A673 (cell line): ENCODE results near the gene PTPRQ. TPM values are rescaled to one million over a fixed set of nuclear protein-coding genes. Genes with fewer than 3 reads are reported as not detected.

Source experiments
- BruUV-seq: library from RNA; stranded (reverse); fragments of 400-500 nt; replicated peaks from 2 replicates; lab custom pipeline; 2021; lab: Mats Ljungman, UMichigan
- CTCF ChIA-PET: fragments of 300-600 bp; sonication (Branson Sonifier 250); formaldehyde crosslinking; loops from one replicate; lab custom pipeline; 2022; ENCODE audit warnings: antibody characterized with exemption; lab: Charles Lee
- POLR2A ChIA-PET: fragments of 300-600 bp; sonication (Branson Sonifier 250); formaldehyde crosslinking; loops from one replicate; lab custom pipeline; 2022; ENCODE audit warnings: antibody characterized with exemption; ENCODE audit not compliant: low non-redundant PET; lab: Charles Lee
- DNase-seq: peaks from one replicate; pipeline ENCODE4 v3.0.0-alpha.2; 2015; ENCODE audit warnings: low spot score
- H3K27ac ChIP-seq: fragments of 200-600 bp; sonication (generic); 2 replicates; pipeline ENCODE4 v1.5.1; 2016; ENCODE audit warnings: mixed run types, low read depth, mild to moderate bottlenecking, mixed read lengths, antibody characterized with exemption, low read length; ENCODE audit not compliant: poor library complexity, severe bottlenecking
- H3K27me3 ChIP-seq: fragments of 200-600 bp; sonication (generic); replicated peaks from 2 replicates; pipeline ENCODE4 v1.6.1; 2017; ENCODE audit warnings: mixed run types, low read depth, mild to moderate bottlenecking, mixed read lengths, antibody characterized with exemption, low read length; ENCODE audit not compliant: insufficient read depth, poor library complexity
- H3K36me3 ChIP-seq: fragments of 200-600 bp; sonication (generic); 2 replicates; pipeline ENCODE4 v1.6.1; 2016; ENCODE audit warnings: mixed run types, mild to moderate bottlenecking, mixed read lengths, antibody characterized with exemption, low read length; ENCODE audit not compliant: insufficient read depth, poor library complexity, severe bottlenecking
- H3K4me1 ChIP-seq: fragments of 200-600 bp; sonication (generic); 2 replicates; pipeline ENCODE4 v1.6.1; 2017; ENCODE audit warnings: mixed run types, mild to moderate bottlenecking, mixed read lengths, antibody characterized with exemption, low read length; ENCODE audit not compliant: insufficient read depth, poor library complexity, severe bottlenecking
- H3K4me3 ChIP-seq: fragments of 200-600 bp; sonication (generic); 2 replicates; pipeline ENCODE4 v1.5.1; 2016; ENCODE audit warnings: low read depth, mixed run types, mild to moderate bottlenecking, mixed read lengths, low read length; ENCODE audit not compliant: poor library complexity, severe bottlenecking
- H3K9me3 ChIP-seq: fragments of 200-600 bp; sonication (generic); 2 replicates; pipeline ENCODE4 v1.6.1; 2016; ENCODE audit warnings: mixed run types, low read depth, mild to moderate bottlenecking, mixed read lengths, antibody characterized with exemption, low read length; ENCODE audit not compliant: poor library complexity, severe bottlenecking
- CTCF ChIP-seq: fragments of 300-800, 200-600 bp; sonication (generic); conservative IDR thresholded peaks from 2 replicates; pipeline ENCODE4 v1.5.1; 2017; ENCODE audit warnings: low read depth, mild to moderate bottlenecking, antibody characterized with exemption, low read length, moderate library complexity, mixed read lengths
- EZH2 ChIP-seq: fragments of 200-600 bp; sonication (generic); IDR thresholded peaks from 2 replicates; pipeline ENCODE4 v1.6.1; 2017; ENCODE audit warnings: borderline replicate concordance, low read depth, mild to moderate bottlenecking, mixed read lengths, antibody characterized with exemption, low read length; ENCODE audit not compliant: poor library complexity, severe bottlenecking
- intact Hi-C: fragments of 100-400 bp; cut with micrococcal nuclease; formaldehyde crosslinking; loops from one replicate; pipeline ENCODE4 v1.10.0; 2022; ENCODE audit not compliant: unreplicated experiment
- total RNA-seq: library from RNA; stranded (reverse); gene quantifications from 2 replicates; pipeline ENCODE4 v1.2.3, GENCODE V29; 2021

Gene PTPRQ
- total RNA-seq, 1 experiment from 2014 or later: 0.15 TPM

- peaks cover 26% of the 10 kb centered on the region for H3K4me1 ChIP-seq
- H3K4me3 ChIP-seq: no peak overlapping the region
- no TSS peak for BruUV-seq
- CTCF ChIA-PET: no interaction called here
- no peak for TF ChIP-seq CTCF
- TF ChIP-seq EZH2: no peak
- intact Hi-C loops: no loop called here
- POLR2A ChIA-PET: no interaction called here
- no peak overlapping the region for H3K27ac ChIP-seq
- no peaks in the 10 kb centered on the region for H3K36me3 ChIP-seq
- H3K27me3 ChIP-seq: no peaks in the 10 kb centered on the region
- no peak for DNase-seq
- H3K9me3 ChIP-seq: no peaks in the 10 kb centered on the region
Observed at GRCh38 chr12:80422550-80422949, 21.5 kb upstream of the PTPRQ start.

GRCh38 chr12:80432061-80432460 lies 12.0 kb upstream of the PTPRQ start:
- Histone ChIP-seq H3K36me3 (no peaks in the 10 kb centered on the region), H3K4me1 (no peaks in the 10 kb centered on the region), H3K9me3 (no peaks in the 10 kb centered on the region), H3K4me3 (no peak overlapping the region), H3K27ac (no peak overlapping the region), H3K27me3 (no peaks in the 10 kb centered on the region)
- TF ChIP-seq EZH2: no peak
- TF ChIP-seq CTCF: no peak
- POLR2A ChIA-PET: no interaction called here
- CTCF ChIA-PET: no interaction called here
- DNase-seq: no peak
- intact Hi-C loops: no loop called here
- BruUV-seq: no TSS peak

- H3K9me3 ChIP-seq: no peaks in the 10 kb centered on the region
- H3K4me3 ChIP-seq: no peak overlapping the region
- TF ChIP-seq EZH2 (no peak), CTCF (no peak)
- CTCF ChIA-PET: no interaction called here
- H3K4me1 ChIP-seq: no peaks in the 10 kb centered on the region
- no peak overlapping the region for H3K27ac ChIP-seq
- BruUV-seq: no TSS peak
- DNase-seq: no peak
- no peaks in the 10 kb centered on the region for H3K36me3 ChIP-seq
- H3K27me3 ChIP-seq: no peaks in the 10 kb centered on the region
- intact Hi-C loops: no loop called here
- POLR2A ChIA-PET: interaction anchor here (0.7 kb wide), 1 partner anchor 86 kb away, joined by 3 read pairs; no protein-coding TSS in a partner anchor
Observed at GRCh38 chr12:80441921-80442320, 2.1 kb upstream of the PTPRQ start.
